Measurements from ENCODE around the gene KRTAP10-7.

DNA sequence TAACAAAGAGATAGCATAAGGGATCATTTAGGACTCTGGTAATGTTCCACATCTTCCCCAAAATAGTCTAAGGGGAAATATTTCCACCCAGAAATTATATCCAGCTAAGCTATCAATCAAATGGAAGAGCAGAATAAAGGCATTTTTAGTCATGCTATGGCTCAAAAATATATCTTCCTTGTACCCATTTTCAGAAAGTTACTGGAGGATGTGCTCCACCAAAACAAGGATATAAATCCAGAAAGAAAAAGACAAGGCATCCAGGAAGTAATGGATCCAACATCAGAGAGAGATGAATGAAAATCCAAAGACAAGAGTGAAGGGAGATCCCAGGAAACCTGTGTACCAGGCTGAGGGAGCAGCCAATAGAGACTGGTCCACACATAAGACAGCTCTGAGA is 8.8 kb downstream of the KRTAP10-7 start:
- TF ChIP-seq, protein P1, sequence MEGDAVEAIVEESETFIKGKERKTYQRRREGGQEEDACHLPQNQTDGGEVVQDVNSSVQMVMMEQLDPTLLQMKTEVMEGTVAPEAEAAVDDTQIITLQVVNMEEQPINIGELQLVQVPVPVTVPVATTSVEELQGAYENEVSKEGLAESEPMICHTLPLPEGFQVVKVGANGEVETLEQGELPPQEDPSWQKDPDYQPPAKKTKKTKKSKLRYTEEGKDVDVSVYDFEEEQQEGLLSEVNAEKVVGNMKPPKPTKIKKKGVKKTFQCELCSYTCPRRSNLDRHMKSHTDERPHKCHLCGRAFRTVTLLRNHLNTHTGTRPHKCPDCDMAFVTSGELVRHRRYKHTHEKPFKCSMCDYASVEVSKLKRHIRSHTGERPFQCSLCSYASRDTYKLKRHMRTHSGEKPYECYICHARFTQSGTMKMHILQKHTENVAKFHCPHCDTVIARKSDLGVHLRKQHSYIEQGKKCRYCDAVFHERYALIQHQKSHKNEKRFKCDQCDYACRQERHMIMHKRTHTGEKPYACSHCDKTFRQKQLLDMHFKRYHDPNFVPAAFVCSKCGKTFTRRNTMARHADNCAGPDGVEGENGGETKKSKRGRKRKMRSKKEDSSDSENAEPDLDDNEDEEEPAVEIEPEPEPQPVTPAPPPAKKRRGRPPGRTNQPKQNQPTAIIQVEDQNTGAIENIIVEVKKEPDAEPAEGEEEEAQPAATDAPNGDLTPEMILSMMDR (conservative IDR thresholded peaks at IDR 0.05; ENCODE audit: low read length): no peak
- TF ChIP-seq EZH2phosphoT487 (IDR thresholded peaks at IDR 0.05; ENCODE audit: borderline replicate concordance, low read depth, low read length): no peak
